Measurements from ENCODE around the gene TPPP2. TPM values are rescaled to one million over a fixed set of nuclear protein-coding genes. Genes with fewer than 3 reads are reported as not detected.
A peak's percentile ranks its signal among the peaks of the same experiment; 100 is the strongest.

TPPP2 gene
- total and polyA plus RNA-seq, 9 of the 15 experiments (the other 6 are each of a cell fraction or from before 2014, with no cell fraction given) = 0.18 TPM; not detected in 8

GRCh38 chr14:21026988-21027315 is 3.1 kb upstream of the TPPP2 start (continued):
- TF ChIP-seq NEUROD1 (IDR thresholded peaks at IDR 0.05; ENCODE audit: borderline replicate concordance, low read depth, low read length, partially characterized antibody) = no peak
- no peak for TF ChIP-seq MLX (CRISPR knock-in tag; conservative IDR thresholded peaks at IDR 0.05)
- TF ChIP-seq SMARCC2 (IDR thresholded peaks at IDR 0.05; ENCODE audit: low read depth) = 0 out of 2 replicates have a peak, but pooled peaks have one; percentile 35
- no peak for TF ChIP-seq ZNF584 (CRISPR knock-in tag; IDR thresholded peaks at IDR 0.05; ENCODE audit: low read depth)
- TF ChIP-seq E4F1 (CRISPR knock-in tag; IDR thresholded peaks at IDR 0.05; ENCODE audit: borderline replicate concordance) = no peak
- TF ChIP-seq TEAD2 (tag; IDR thresholded peaks at IDR 0.05) = no peak
- no peak for TF ChIP-seq CHD4 (IDR thresholded peaks at IDR 0.05; ENCODE audit: insufficient read depth, insufficient replicate concordance, low read depth, low read length, poor library complexity, severe bottlenecking)
- TF ChIP-seq LEF1 (IDR thresholded peaks at IDR 0.05) = peak; percentile 63; the same call in 1 of the 2 replicates
- TF ChIP-seq THRB (CRISPR knock-in tag; conservative IDR thresholded peaks at IDR 0.05) = no peak
- TF ChIP-seq ARID1B (IDR thresholded peaks at IDR 0.05) = peak; percentile 65
- TF ChIP-seq ZNF280A (IDR thresholded peaks at IDR 0.05; ENCODE audit: low read depth, partially characterized antibody) = no peak
- no peak for TF ChIP-seq ZKSCAN3 (CRISPR knock-in tag; IDR thresholded peaks at IDR 0.05)
- no peak for TF ChIP-seq ZFP1 (CRISPR knock-in tag; IDR thresholded peaks at IDR 0.05)
- TF ChIP-seq SUPT5H (IDR thresholded peaks at IDR 0.05) = no peak
- TF ChIP-seq PHF21A (IDR thresholded peaks at IDR 0.05; ENCODE audit: borderline replicate concordance, low read depth) = no peak
- no peak for TF ChIP-seq THRAP3 (IDR thresholded peaks at IDR 0.05; ENCODE audit: borderline replicate concordance)
- peak; percentile 33; the same call in 1 of the 2 replicates for TF ChIP-seq MAFG (tag; conservative IDR thresholded peaks at IDR 0.05)
- no peak for TF ChIP-seq ZNF197 (CRISPR knock-in tag; IDR thresholded peaks at IDR 0.05; ENCODE audit: low read depth)

Data from K562 (cell line).